ENCODE data around the gene DPCD.
"Not testable (repeated sequence)": the region's sequence is repeated elsewhere in the genome, so short reads cannot be mapped to it uniquely, and the experiment has no call there.

DPCD gene

GRCh38 chr10:101585841-101586240 lies 2.3 kb upstream of the DPCD start:
- DNase-seq (ENCODE audit: low read depth) = no peak

GRCh38 chr10:101588879-101589278 lies 758 bp downstream of the DPCD start:
- DNase-seq (ENCODE audit: low read depth) = peak; percentile 26

- not testable (repeated sequence) for DNase-seq (ENCODE audit: low read depth)
These were observed 5.2 kb downstream of the DPCD start for GRCh38 chr10:101593331-101593730.

GRCh38 chr10:101595591-101596433 lies 7.7 kb downstream of the DPCD start:
- DNase-seq (ENCODE audit: low read depth) = no peak

- no peak for DNase-seq (ENCODE audit: low read depth)
These were observed 9.2 kb downstream of the DPCD start for GRCh38 chr10:101597091-101597900.

- no peak for DNase-seq (ENCODE audit: low read depth)
These were observed 13.4 kb downstream of the DPCD start for GRCh38 chr10:101601541-101601940.

GRCh38 chr10:101602761-101603398 lies 14.8 kb downstream of the DPCD start:
- DNase-seq (ENCODE audit: low read depth) = peak; percentile 29

GRCh38 chr10:101607124-101607523 lies 19.0 kb downstream of the DPCD start:
- no peak for DNase-seq (ENCODE audit: low read depth)

- no peak for DNase-seq (ENCODE audit: low read depth)
These were observed 21.4 kb downstream of the DPCD start for GRCh38 chr10:101609481-101609880.

- no peak for DNase-seq (ENCODE audit: low read depth)
These were observed 23.2 kb downstream of the DPCD start for GRCh38 chr10:101611096-101611905.

- no peak for DNase-seq (ENCODE audit: low read depth)
These were observed 24.0 kb downstream of the DPCD start for GRCh38 chr10:101612086-101612485.

GRCh38 chr10:101612872-101613271 lies 24.8 kb downstream of the DPCD start:
- no peak for DNase-seq (ENCODE audit: low read depth)

GRCh38 chr10:101613646-101614045 lies 25.5 kb downstream of the DPCD start:
- no peak for DNase-seq (ENCODE audit: low read depth)

- DNase-seq (ENCODE audit: low read depth) = no peak
These were observed 26.8 kb downstream of the DPCD start for GRCh38 chr10:101614663-101615524.

GRCh38 chr10:101615525-101616116 lies 27.5 kb downstream of the DPCD start:
- DNase-seq (ENCODE audit: low read depth) = no peak

- no peak for DNase-seq (ENCODE audit: low read depth)
These were observed 28.4 kb downstream of the DPCD start for GRCh38 chr10:101616415-101617101.

- no peak for DNase-seq (ENCODE audit: low read depth)
These were observed 29.1 kb downstream of the DPCD start for GRCh38 chr10:101617102-101617823.

GRCh38 chr10:101617824-101618568 lies 29.9 kb downstream of the DPCD start:
- no peak for DNase-seq (ENCODE audit: low read depth)

Data from HS-5 (cell line).